ENCODE data around the gene SORCS2.

SORCS2 gene

GRCh38 chr4:7431696-7432530 lies 239.6 kb downstream of the SORCS2 start:
- Histone ChIP-seq H3K9me3 (ENCODE audit: low read length) (no peaks in the 10 kb centered on the region), H4K20me1 (ENCODE audit: insufficient read depth, low read length) (no peaks in the 10 kb centered on the region), H3K9me2 (ENCODE audit: low read depth, low read length) (no peaks in the 10 kb centered on the region), H3K4me3 (ENCODE audit: low read depth, low read length, poor library complexity, severe bottlenecking) (no peak overlapping the region), H3F3A (ENCODE audit: insufficient read depth, low read length) (no peaks in the 10 kb centered on the region), H3K36me3 (ENCODE audit: insufficient read depth, low read length) (no peaks in the 10 kb centered on the region), H3K79me2 (ENCODE audit: insufficient read depth, low read length) (no peaks in the 10 kb centered on the region), H3K27ac (ENCODE audit: low read depth, low read length, poor library complexity, severe bottlenecking) (no peak overlapping the region), H3K27me3 (ENCODE audit: insufficient read depth, low read length) (no peaks in the 10 kb centered on the region), H3K4me2 (ENCODE audit: low read length) (no peak overlapping the region), H2AFZ (ENCODE audit: low read length) (no peak overlapping the region), H3K4me1 (ENCODE audit: insufficient read depth, low read length, severe bottlenecking) (no peaks in the 10 kb centered on the region), H3K9ac (ENCODE audit: low read length) (no peak overlapping the region)
- TF ChIP-seq, protein P1, sequence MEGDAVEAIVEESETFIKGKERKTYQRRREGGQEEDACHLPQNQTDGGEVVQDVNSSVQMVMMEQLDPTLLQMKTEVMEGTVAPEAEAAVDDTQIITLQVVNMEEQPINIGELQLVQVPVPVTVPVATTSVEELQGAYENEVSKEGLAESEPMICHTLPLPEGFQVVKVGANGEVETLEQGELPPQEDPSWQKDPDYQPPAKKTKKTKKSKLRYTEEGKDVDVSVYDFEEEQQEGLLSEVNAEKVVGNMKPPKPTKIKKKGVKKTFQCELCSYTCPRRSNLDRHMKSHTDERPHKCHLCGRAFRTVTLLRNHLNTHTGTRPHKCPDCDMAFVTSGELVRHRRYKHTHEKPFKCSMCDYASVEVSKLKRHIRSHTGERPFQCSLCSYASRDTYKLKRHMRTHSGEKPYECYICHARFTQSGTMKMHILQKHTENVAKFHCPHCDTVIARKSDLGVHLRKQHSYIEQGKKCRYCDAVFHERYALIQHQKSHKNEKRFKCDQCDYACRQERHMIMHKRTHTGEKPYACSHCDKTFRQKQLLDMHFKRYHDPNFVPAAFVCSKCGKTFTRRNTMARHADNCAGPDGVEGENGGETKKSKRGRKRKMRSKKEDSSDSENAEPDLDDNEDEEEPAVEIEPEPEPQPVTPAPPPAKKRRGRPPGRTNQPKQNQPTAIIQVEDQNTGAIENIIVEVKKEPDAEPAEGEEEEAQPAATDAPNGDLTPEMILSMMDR (IDR thresholded peaks at IDR 0.05; ENCODE audit: low read length): no peak
- no peak for TF ChIP-seq EZH2 (IDR thresholded peaks at IDR 0.05; ENCODE audit: borderline replicate concordance, low read length)

DNA sequence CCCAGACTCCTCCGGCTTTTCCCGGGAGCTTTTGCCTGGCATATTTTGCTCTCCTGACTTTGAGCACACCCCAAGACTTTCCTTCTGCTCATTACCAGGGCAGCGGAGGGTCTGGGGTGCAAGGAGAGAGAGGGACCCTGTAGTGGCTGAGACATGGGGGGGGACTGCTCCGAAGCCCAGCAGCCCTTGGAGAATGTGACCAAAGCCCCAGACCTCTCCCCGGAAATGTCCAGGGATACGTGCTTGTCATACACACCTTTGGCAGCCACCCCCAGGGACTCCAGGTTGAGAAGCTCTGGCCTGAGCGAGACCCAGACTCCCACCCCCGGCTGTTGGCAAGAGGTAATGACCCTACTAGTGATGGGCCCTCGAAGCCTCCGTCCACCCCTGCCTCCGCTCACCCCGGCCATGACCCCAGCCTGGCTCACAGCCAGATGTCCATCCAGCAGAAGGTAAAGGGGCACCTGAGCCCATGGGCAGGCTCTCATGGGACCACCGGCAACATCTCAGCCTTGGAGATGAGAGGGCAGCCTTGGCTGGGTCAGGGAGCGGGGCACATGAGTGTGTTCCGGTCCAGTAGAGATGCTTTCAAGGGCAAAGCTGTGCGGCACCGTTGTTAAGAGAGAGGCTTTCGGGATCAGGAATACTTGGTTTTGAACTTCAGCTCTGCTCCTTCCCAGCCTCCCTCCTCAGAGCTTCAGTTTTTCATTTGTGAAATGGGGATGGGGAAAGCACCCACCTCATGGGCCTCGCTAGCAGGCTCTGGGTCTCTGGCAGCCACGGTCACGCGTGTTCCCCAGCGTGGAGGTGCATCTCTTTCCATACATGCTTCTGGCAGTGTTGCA lies 240.4 kb downstream of the SORCS2 start:
- no peaks in the 10 kb centered on the region for H3K36me3 ChIP-seq (ENCODE audit: insufficient read depth, low read length)
- no peak overlapping the region for H3K9ac ChIP-seq (ENCODE audit: low read length)
- no peaks in the 10 kb centered on the region for H3K79me2 ChIP-seq (ENCODE audit: insufficient read depth, low read length)
- no peaks in the 10 kb centered on the region for H3F3A ChIP-seq (ENCODE audit: insufficient read depth, low read length)
- no peaks in the 10 kb centered on the region for H3K9me3 ChIP-seq (ENCODE audit: low read length)
- no peaks in the 10 kb centered on the region for H3K4me1 ChIP-seq (ENCODE audit: insufficient read depth, low read length, severe bottlenecking)
- H3K27me3 ChIP-seq (ENCODE audit: insufficient read depth, low read length): no peaks in the 10 kb centered on the region
- no peak overlapping the region for H2AFZ ChIP-seq (ENCODE audit: low read length)
- no peaks in the 10 kb centered on the region for H4K20me1 ChIP-seq (ENCODE audit: insufficient read depth, low read length)
- H3K9me2 ChIP-seq (ENCODE audit: low read depth, low read length): no peaks in the 10 kb centered on the region
- no peak overlapping the region for H3K4me3 ChIP-seq (ENCODE audit: low read depth, low read length, poor library complexity, severe bottlenecking)
- TF ChIP-seq, protein P1 (IDR thresholded peaks at IDR 0.05; ENCODE audit: low read length): no peak
- no peak for TF ChIP-seq EZH2 (IDR thresholded peaks at IDR 0.05; ENCODE audit: borderline replicate concordance, low read length)
- no peak overlapping the region for H3K4me2 ChIP-seq (ENCODE audit: low read length)
- H3K27ac ChIP-seq (ENCODE audit: low read depth, low read length, poor library complexity, severe bottlenecking): no peak overlapping the region

- H3K4me2 ChIP-seq (ENCODE audit: low read length): no peak overlapping the region
- no peaks in the 10 kb centered on the region for H3F3A ChIP-seq (ENCODE audit: insufficient read depth, low read length)
- H3K27me3 ChIP-seq (ENCODE audit: insufficient read depth, low read length): no peaks in the 10 kb centered on the region
- no peaks in the 10 kb centered on the region for H3K36me3 ChIP-seq (ENCODE audit: insufficient read depth, low read length)
- H3K79me2 ChIP-seq (ENCODE audit: insufficient read depth, low read length): no peaks in the 10 kb centered on the region
- H4K20me1 ChIP-seq (ENCODE audit: insufficient read depth, low read length): no peaks in the 10 kb centered on the region
- TF ChIP-seq, protein P1 (IDR thresholded peaks at IDR 0.05; ENCODE audit: low read length): no peak
- TF ChIP-seq EZH2 (IDR thresholded peaks at IDR 0.05; ENCODE audit: borderline replicate concordance, low read length): no peak
- H3K9me3 ChIP-seq (ENCODE audit: low read length): no peaks in the 10 kb centered on the region
- no peaks in the 10 kb centered on the region for H3K4me1 ChIP-seq (ENCODE audit: insufficient read depth, low read length, severe bottlenecking)
- no peak overlapping the region for H3K4me3 ChIP-seq (ENCODE audit: low read depth, low read length, poor library complexity, severe bottlenecking)
- no peak overlapping the region for H2AFZ ChIP-seq (ENCODE audit: low read length)
- no peaks in the 10 kb centered on the region for H3K9me2 ChIP-seq (ENCODE audit: low read depth, low read length)
- no peak overlapping the region for H3K27ac ChIP-seq (ENCODE audit: low read depth, low read length, poor library complexity, severe bottlenecking)
- H3K9ac ChIP-seq (ENCODE audit: low read length): no peak overlapping the region
Measured at GRCh38 chr4:7433376-7434140, 241.2 kb downstream of the SORCS2 start.

Data from OCI-LY1 (cell line).